ENCODE measurements around the gene GRAMD2B.

GRCh38 chr5:126536874-126537273 is 113.7 kb downstream of the GRAMD2B start:
- TF ChIP-seq POLR2AphosphoS5 (IDR thresholded peaks at IDR 0.05) (no peak), CTCF (IDR thresholded peaks at IDR 0.05; ENCODE audit: poor library complexity, severe bottlenecking) (no peak)
